ENCODE measurements around the gene FYN.
"Not testable (repeated sequence)": the region's sequence is repeated elsewhere in the genome, so short reads cannot be mapped to it uniquely, and the experiment has no call there.

Gene FYN

GRCh38 chr6:111873178-111874024 is at the start of gene FYN:
FYN (minus strand) TSS chr6:111873452; CDS start chr6:111720051, 153,401 bp downstream.
- peak; percentile 51 for DNase-seq

- no peak for DNase-seq
These were observed 49.4 kb upstream of the FYN start for GRCh38 chr6:111922454-111923297.

- DNase-seq: no peak
These were observed 47.9 kb upstream of the FYN start for GRCh38 chr6:111921103-111921502.

GRCh38 chr6:111920578-111920977 is 47.3 kb upstream of the FYN start:
- no peak for DNase-seq

GRCh38 chr6:111918825-111919224 is 45.6 kb upstream of the FYN start:
- DNase-seq: no peak

- no peak for DNase-seq
These were observed 43.5 kb upstream of the FYN start for GRCh38 chr6:111916747-111917146.

- DNase-seq: no peak
These were observed 41.4 kb upstream of the FYN start for GRCh38 chr6:111914617-111915016.

GRCh38 chr6:111912904-111913303 is 39.7 kb upstream of the FYN start:
- DNase-seq: no peak

- DNase-seq: no peak
These were observed 38.2 kb upstream of the FYN start for GRCh38 chr6:111911428-111911827.

GRCh38 chr6:111909238-111909637 is 36.0 kb upstream of the FYN start:
- DNase-seq: no peak

GRCh38 chr6:111908365-111908764 is 35.1 kb upstream of the FYN start:
- DNase-seq: not testable (repeated sequence)

GRCh38 chr6:111900735-111901134 is 27.5 kb upstream of the FYN start:
- no peak for DNase-seq

GRCh38 chr6:111899531-111899930 is 26.3 kb upstream of the FYN start:
- DNase-seq: no peak

- DNase-seq: no peak
These were observed 25.2 kb upstream of the FYN start for GRCh38 chr6:111898452-111898851.

GRCh38 chr6:111894951-111895350 is 21.7 kb upstream of the FYN start:
- no peak for DNase-seq

GRCh38 chr6:111894272-111894671 is 21.0 kb upstream of the FYN start:
- no peak for DNase-seq

- DNase-seq: no peak
These were observed 19.2 kb upstream of the FYN start for GRCh38 chr6:111892431-111892830.

- DNase-seq: no peak
These were observed 17.7 kb upstream of the FYN start for GRCh38 chr6:111890988-111891387.

GRCh38 chr6:111888928-111889695 is 15.9 kb upstream of the FYN start:
- no peak for DNase-seq

- DNase-seq: not testable (repeated sequence)
These were observed 13.5 kb upstream of the FYN start for GRCh38 chr6:111886793-111887192.

- DNase-seq: no peak
These were observed 12.2 kb upstream of the FYN start for GRCh38 chr6:111885373-111886027.

- DNase-seq: no peak
These were observed 10.8 kb upstream of the FYN start for GRCh38 chr6:111884068-111884467.

Data from NCI-H510A treated with DMSO at 0.1 percent for 48 hours (cell line).